ENCODE results near the gene HOXD8.

The HOXD8 gene

GRCh38 chr2:176156807-176157498 lies 27.4 kb downstream of the HOXD8 start, which contains the start of gene HOXD3:
Gene HOXD3 (plus strand): TSS chr2:176157307. CDS start chr2:176169115, 11,808 bp downstream.
- no peak for DNase-seq (ENCODE audit: low spot score)

GRCh38 chr2:176157499-176158185 lies 28.1 kb downstream of the HOXD8 start:
- no peak for TF ChIP-seq CTCF (IDR thresholded peaks at IDR 0.05; ENCODE audit: extremely low read depth, missing control alignments)
- DNase-seq (ENCODE audit: low spot score): no peak

More at GRCh38 chr2:176156807-176157498, 27.4 kb downstream of the HOXD8 start, which contains the start of gene HOXD3:
- no peak for TF ChIP-seq CTCF (IDR thresholded peaks at IDR 0.05; ENCODE audit: extremely low read depth, missing control alignments)

GRCh38 chr2:176158186-176158591 lies 28.7 kb downstream of the HOXD8 start:
- no peak for DNase-seq (ENCODE audit: low spot score)
- no peak for TF ChIP-seq CTCF (IDR thresholded peaks at IDR 0.05; ENCODE audit: extremely low read depth, missing control alignments)

- no peak for TF ChIP-seq CTCF (IDR thresholded peaks at IDR 0.05; ENCODE audit: extremely low read depth, missing control alignments)
- no peak for DNase-seq (ENCODE audit: low spot score)
Measured at GRCh38 chr2:176158855-176159662, 29.6 kb downstream of the HOXD8 start.

- no peak for DNase-seq (ENCODE audit: low spot score)
- TF ChIP-seq CTCF (IDR thresholded peaks at IDR 0.05; ENCODE audit: extremely low read depth, missing control alignments): no peak
Measured at GRCh38 chr2:176159663-176160250, 30.3 kb downstream of the HOXD8 start.

- no peak for DNase-seq (ENCODE audit: low spot score)
- no peak for TF ChIP-seq CTCF (IDR thresholded peaks at IDR 0.05; ENCODE audit: extremely low read depth, missing control alignments)
Measured at GRCh38 chr2:176160251-176160985, 30.9 kb downstream of the HOXD8 start.
